Fibroblast of the aortic adventitia (primary cell): Measurements from ENCODE around the gene PCGF3. TPM values are rescaled to one million over a fixed set of nuclear protein-coding genes. Genes with fewer than 3 reads are reported as not detected.

Experiments used
- DNase-seq: peaks from one replicate; pipeline ENCODE4 v3.0.0-alpha.2; 2010; ENCODE audit warnings: low read depth
- H3K4me3 ChIP-seq: 2 replicates; pipeline ENCODE4 v1.5.1; 2011; ENCODE audit warnings: low read depth, mild to moderate bottlenecking, control low read depth, low read length, moderate library complexity
- total RNA-seq: library from RNA; depleted of rRNA; stranded (reverse); fragments of >200 nt; gene quantifications from 2 replicates; pipeline ENCODE4 v1.2.3, GENCODE V29; 2012; ENCODE audit warnings: low replicate concordance
- TF ChIP-seq, protein P1 (sequence below): IDR thresholded peaks from 2 replicates; pipeline ENCODE4 v1.5.1; 2011; ENCODE audit warnings: mild to moderate bottlenecking, low read length, control low read depth, inconsistent platforms; ENCODE audit not compliant: insufficient read depth

Gene PCGF3
- total RNA-seq, 1 donor: 24.2 TPM

DNA sequence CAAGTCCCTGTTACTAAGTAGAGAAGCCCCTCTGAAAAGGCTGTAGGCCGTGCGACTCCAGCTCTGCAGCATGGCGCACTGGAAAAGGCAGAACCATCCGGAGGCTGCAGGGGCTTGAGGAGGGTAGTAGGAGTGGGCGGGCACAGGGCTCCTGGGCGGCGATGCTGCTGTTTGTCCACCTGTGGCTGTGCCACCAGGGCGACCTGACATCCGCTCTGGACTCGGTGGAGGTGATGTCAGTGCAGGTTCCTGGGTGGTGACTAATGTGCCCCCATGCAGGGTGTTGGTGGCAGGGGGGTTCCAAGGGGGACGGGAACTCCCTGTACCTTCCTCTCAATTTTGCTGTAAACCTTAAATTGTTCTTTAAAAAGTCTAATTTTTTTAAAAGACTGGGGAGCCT, 58.3 kb downstream of the PCGF3 start:
- DNase-seq: no peak
- H3K4me3 ChIP-seq: no peak overlapping the region
- TF ChIP-seq, protein P1, sequence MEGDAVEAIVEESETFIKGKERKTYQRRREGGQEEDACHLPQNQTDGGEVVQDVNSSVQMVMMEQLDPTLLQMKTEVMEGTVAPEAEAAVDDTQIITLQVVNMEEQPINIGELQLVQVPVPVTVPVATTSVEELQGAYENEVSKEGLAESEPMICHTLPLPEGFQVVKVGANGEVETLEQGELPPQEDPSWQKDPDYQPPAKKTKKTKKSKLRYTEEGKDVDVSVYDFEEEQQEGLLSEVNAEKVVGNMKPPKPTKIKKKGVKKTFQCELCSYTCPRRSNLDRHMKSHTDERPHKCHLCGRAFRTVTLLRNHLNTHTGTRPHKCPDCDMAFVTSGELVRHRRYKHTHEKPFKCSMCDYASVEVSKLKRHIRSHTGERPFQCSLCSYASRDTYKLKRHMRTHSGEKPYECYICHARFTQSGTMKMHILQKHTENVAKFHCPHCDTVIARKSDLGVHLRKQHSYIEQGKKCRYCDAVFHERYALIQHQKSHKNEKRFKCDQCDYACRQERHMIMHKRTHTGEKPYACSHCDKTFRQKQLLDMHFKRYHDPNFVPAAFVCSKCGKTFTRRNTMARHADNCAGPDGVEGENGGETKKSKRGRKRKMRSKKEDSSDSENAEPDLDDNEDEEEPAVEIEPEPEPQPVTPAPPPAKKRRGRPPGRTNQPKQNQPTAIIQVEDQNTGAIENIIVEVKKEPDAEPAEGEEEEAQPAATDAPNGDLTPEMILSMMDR: no peak

DNA sequence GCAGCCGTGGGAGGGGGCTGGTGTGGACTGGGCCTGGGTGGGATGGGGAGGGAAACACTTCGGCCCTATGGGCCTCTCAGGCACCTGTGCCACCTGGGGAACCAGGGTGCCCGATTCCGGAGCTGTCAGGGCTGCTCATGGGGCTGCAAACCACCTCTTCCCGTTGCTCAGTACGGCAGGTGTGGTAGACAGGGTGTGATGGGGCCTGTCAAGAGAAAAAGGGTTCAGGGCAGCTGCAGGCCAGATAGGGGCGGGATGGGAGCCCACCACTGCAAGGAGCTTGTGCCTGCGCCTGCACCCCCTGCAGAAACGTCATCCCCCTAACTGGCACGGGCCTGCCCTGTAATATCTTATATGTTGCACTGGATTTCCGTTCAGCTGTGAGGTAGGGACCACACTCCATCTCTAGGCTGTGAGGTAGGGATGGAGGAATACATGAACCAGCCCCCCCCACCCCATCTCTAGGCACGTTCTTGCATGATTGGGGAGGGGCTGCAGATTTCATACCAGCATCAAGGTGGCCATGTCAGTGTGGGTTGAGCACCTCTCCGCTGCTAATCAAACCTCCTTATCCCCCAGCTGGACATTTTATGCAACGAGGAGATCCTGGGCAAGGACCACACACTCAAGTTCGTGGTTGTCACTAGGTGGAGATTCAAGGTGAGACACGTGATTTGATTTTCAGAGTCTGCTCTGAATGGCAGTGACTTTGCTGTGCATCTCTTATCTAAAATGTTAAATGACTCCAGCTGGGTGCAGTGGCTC, 59.0 kb downstream of the PCGF3 start:
- no peak overlapping the region for H3K4me3 ChIP-seq
- no peak for DNase-seq
- TF ChIP-seq, protein P1: no peak

DNA sequence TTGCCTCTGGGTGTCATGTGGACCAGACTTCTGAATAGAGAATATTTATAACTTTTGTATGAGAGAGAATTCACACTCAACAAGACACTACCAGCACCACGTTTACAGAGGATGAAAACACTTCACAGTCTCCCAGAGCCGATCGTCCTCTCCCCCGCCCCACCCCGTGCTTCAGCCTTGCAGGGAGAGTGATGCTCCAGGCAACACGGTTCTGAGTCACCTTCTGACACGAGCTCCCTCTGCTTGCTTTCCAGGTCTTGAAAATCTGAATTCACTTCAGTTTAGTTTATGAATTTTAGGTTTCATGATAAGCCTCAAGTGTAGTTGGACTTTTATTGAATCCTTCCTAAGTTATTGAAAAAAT, 60.5 kb downstream of the PCGF3 start:
- TF ChIP-seq, protein P1: no peak
- DNase-seq: peak; percentile 18
- H3K4me3 ChIP-seq: no peak overlapping the region

DNA sequence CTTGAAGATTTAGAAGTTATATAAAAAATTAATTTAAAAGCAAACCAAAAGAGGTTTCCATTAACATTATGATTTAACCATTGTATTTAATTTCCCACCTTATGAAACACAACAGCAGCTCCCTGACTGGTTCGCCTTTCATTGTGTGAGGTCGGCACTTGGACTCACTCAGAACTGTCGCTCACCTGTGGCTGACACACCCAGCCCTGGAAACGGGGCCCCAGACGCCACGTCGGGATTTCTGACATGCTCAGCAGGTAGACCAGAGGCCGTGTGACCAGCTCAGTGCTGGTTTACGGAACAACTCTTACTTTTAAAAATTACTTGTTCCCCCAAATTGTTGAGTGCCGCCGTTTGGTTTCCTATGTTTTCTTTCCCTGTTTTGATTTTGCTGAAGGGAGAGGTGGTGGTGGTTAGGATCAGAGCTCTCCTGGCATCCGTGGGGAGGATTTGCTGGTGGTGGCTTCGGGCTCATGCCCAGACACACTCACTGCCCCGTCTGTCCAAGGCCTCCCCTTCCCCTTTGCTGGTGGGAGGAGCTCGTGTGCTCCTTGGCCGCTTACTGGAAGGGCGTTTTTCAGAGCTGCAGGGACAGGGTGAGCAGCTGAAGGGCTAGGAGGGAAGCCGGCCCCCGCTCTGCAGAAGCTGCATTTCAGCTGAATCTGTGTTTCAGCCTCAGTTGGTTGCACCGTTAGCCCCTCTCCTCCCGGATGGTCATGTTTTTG, 61.1 kb downstream of the PCGF3 start:
- no peak for DNase-seq
- H3K4me3 ChIP-seq: no peak overlapping the region
- TF ChIP-seq, protein P1: no peak

DNA sequence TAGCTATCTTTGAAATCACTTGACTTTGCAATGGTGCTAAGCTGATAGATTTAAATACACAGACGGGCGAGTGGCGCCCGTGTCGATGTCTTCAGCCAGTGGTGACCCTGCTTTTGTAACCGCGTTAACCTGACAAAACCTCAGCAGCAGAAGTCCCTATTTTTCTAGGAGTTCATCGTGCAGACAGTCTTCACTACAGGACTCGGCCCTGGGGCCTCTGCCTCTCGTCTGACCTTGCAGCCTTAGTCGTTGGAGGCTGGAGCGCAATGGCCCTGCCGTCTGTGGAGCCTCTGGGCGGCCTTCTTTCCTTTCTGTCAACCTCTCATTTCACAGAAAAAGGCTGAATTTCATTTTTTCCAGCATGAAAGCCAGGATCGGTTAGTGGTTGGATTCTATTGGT, 62.4 kb downstream of the PCGF3 start:
- TF ChIP-seq, protein P1: no peak
- H3K4me3 ChIP-seq: no peak overlapping the region
- DNase-seq: no peak

DNA sequence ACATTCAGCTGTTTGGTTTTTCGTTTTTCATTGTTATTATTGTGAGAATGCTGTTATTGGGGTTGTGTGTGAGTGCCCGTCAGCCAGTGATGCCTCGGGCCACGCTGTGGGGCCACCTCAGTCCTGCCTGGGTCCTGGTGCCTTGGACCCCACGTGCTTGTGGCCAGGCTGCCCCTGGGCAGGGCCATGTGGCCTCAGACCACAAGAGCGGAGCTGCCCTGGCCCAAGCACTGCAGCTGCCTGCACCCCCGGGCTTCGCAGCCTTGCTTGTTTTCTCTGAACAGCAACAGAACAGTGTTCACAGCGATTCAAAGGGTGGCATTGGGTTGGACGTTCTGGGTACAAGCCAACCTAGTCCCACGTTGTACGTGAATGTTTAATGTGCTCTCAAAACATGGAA, 63.4 kb downstream of the PCGF3 start:
- TF ChIP-seq, protein P1: no peak

More for the DNA sequence above, 63.4 kb downstream of the PCGF3 start:
- no peak for DNase-seq
- H3K4me3 ChIP-seq: no peak overlapping the region
